Activated B cell treated with CpG ODN at 0.5 μM for 24 hours (primary cell): ENCODE data around the gene C2orf76. TPM values are rescaled to one million over a fixed set of nuclear protein-coding genes. Genes with fewer than 3 reads are reported as not detected.

Experiments
- ATAC-seq: fragments of 200-7000 bp; cut with Tn5 transposase; one replicate; pipeline ENCODE4 v1.10.0; 2021; ENCODE audit warnings: low read depth, mild to moderate bottlenecking, moderate library complexity
- CTCF ChIA-PET: fragments of 350-600 bp; sonication (Branson Sonifier 250); formaldehyde crosslinking; loops from one replicate; lab custom pipeline; 2021; ENCODE audit warnings: antibody characterized with exemption; lab: Charles Lee
- POLR2A ChIA-PET: fragments of 350-600 bp; sonication (Branson Sonifier 250); formaldehyde crosslinking; loops from one replicate; lab custom pipeline; 2021; ENCODE audit warnings: antibody characterized with exemption; lab: Charles Lee
- DNase-seq: peaks from one replicate; pipeline ENCODE4 v3.0.0; 2022
- H3K27ac Mint-ChIP-seq: one replicate; pipeline ENCODE4 v1.8.0; 2020; ENCODE audit warnings: mixed read lengths
- H3K27me3 Mint-ChIP-seq: one replicate; pipeline ENCODE4 v1.8.0; 2021; ENCODE audit warnings: mixed read lengths
- H3K36me3 Mint-ChIP-seq: one replicate; pipeline ENCODE4 v1.8.0; 2021; ENCODE audit warnings: low read depth, mixed read lengths
- H3K4me1 Mint-ChIP-seq: one replicate; pipeline ENCODE4 v1.8.0; 2021; ENCODE audit warnings: mixed read lengths
- H3K4me3 Mint-ChIP-seq: one replicate; pipeline ENCODE4 v1.8.0; 2020; ENCODE audit warnings: mild to moderate bottlenecking, mixed read lengths
- H3K9me3 Mint-ChIP-seq: one replicate; pipeline ENCODE4 v1.8.0; 2020; ENCODE audit warnings: mixed read lengths
- CTCF ChIP-seq: fragments of 200-600 bp; IDR thresholded peaks from one replicate; pipeline ENCODE4 v1.8.0; 2022; ENCODE audit warnings: antibody characterized with exemption, mild to moderate bottlenecking
- intact Hi-C: fragments of 100-400 bp; cut with micrococcal nuclease; formaldehyde crosslinking; loops from one replicate; pipeline ENCODE4 v1.15.1; 2024
- total RNA-seq: library from RNA; stranded (reverse); gene quantifications from 2 replicates; pipeline ENCODE4 v1.2.3, GENCODE V29; 2022

Gene C2orf76
- total RNA-seq, 1 donor from 2014 or later, result 11.0 TPM

DNA sequence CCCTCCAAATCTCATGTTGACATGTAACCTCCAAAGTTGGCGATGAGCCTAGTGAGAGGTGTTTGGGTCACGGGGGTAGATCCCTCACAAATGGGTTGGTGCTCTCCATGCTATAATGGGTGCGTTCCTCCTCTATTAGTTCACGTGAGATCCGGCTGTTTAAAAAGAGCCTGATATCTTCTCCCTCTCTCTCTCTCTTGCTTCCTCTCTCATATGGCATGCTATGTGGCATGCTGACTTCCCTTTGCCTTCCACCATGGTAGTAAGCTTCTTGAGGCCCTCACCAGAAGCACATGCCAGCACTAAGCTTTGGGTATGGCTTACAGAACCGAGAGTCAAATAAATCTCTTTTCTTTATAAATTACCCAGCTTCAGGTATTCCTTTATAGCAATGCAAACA is 39.2 kb downstream of the C2orf76 start:
- POLR2A ChIA-PET, result interaction anchor here (0.7 kb wide), 1 partner anchor 305 kb away, joined by 4 read pairs; no protein-coding TSS in a partner anchor
- CTCF ChIA-PET, result no interaction called here
- DNase-seq, result no peak
- Mint-ChIP-seq H3K9me3 (no peaks in the 10 kb centered on the region), H3K27ac (no peak overlapping the region), H3K27me3 (no peaks in the 10 kb centered on the region), H3K4me3 (no peak overlapping the region), H3K4me1 (no peaks in the 10 kb centered on the region), H3K36me3 (no peaks in the 10 kb centered on the region)
- intact Hi-C loops, result no loop called here
- no peak for TF ChIP-seq CTCF
- no peak for ATAC-seq

DNA sequence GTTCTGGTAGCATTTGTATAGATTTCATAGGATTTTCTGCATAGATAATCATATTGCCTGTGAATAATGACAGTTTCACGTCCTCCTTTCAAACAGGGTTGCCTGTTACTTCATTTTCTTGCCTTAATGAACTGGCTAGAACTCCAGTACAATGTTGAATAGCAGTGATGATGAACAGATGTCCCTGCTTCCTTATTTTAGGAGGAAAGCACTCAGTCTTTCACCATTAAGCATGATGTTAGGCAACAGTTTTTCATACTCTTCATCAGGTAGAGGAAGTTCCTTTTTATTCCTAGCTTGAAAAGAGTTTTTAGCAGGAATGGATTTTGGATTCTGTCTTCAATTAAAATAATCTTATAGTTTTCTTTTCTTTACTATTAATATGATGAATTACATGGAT is 39.7 kb downstream of the C2orf76 start:
- Mint-ChIP-seq H3K9me3 (no peaks in the 10 kb centered on the region), H3K4me1 (no peaks in the 10 kb centered on the region), H3K27ac (no peak overlapping the region), H3K27me3 (no peaks in the 10 kb centered on the region), H3K4me3 (no peak overlapping the region), H3K36me3 (no peaks in the 10 kb centered on the region)
- intact Hi-C loops, result no loop called here
- ChIA-PET POLR2A (interaction anchor here (0.7 kb wide), 1 partner anchor 304 kb away, joined by 4 read pairs; no protein-coding TSS in a partner anchor), CTCF (no interaction called here)
- no peak for TF ChIP-seq CTCF
- ATAC-seq, result no peak
- no peak for DNase-seq

- intact Hi-C loops, result no loop called here
- DNase-seq (no peak), ATAC-seq (no peak)
- no peaks in the 10 kb centered on the region for H3K4me1 Mint-ChIP-seq
- H3K27me3 Mint-ChIP-seq, result no peaks in the 10 kb centered on the region
- CTCF ChIA-PET, result no interaction called here
- POLR2A ChIA-PET, result no interaction called here
- H3K27ac Mint-ChIP-seq, result no peak overlapping the region
- H3K9me3 Mint-ChIP-seq, result no peaks in the 10 kb centered on the region
- TF ChIP-seq CTCF, result no peak
- H3K4me3 Mint-ChIP-seq, result no peak overlapping the region
- H3K36me3 Mint-ChIP-seq, result no peaks in the 10 kb centered on the region
These were observed 41.9 kb downstream of the C2orf76 start for GRCh38 chr2:119324685-119325270.

- H3K4me1 Mint-ChIP-seq, result no peaks in the 10 kb centered on the region
- DNase-seq, result no peak
- H3K9me3 Mint-ChIP-seq, result no peaks in the 10 kb centered on the region
- H3K27ac Mint-ChIP-seq, result no peak overlapping the region
- H3K36me3 Mint-ChIP-seq, result no peaks in the 10 kb centered on the region
- no peaks in the 10 kb centered on the region for H3K27me3 Mint-ChIP-seq
- ChIA-PET CTCF (no interaction called here), POLR2A (interaction anchor here (0.6 kb wide), 1 partner anchor 11 kb away, joined by 5 read pairs; no protein-coding TSS in a partner anchor)
- no peak for TF ChIP-seq CTCF
- no peak overlapping the region for H3K4me3 Mint-ChIP-seq
- intact Hi-C loops, result no loop called here
- ATAC-seq, result no peak
These were observed 43.2 kb downstream of the C2orf76 start for GRCh38 chr2:119323459-119323858.

GRCh38 chr2:119319593-119319992 is 47.0 kb downstream of the C2orf76 start:
- ATAC-seq, result no peak
- no peak for DNase-seq
- intact Hi-C loops, result no loop called here
- H3K4me3 Mint-ChIP-seq, result no peak overlapping the region
- POLR2A ChIA-PET, result no interaction called here
- no peak overlapping the region for H3K27ac Mint-ChIP-seq
- H3K36me3 Mint-ChIP-seq, result peaks cover 2% of the 10 kb centered on the region
- CTCF ChIA-PET, result no interaction called here
- no peaks in the 10 kb centered on the region for H3K9me3 Mint-ChIP-seq
- no peak for TF ChIP-seq CTCF
- no peaks in the 10 kb centered on the region for H3K4me1 Mint-ChIP-seq
- no peaks in the 10 kb centered on the region for H3K27me3 Mint-ChIP-seq
